Pancreas (tissue), 10 donors: ENCODE measurements around the gene BAD. TPM values are rescaled to one million over a fixed set of nuclear protein-coding genes. Genes with fewer than 3 reads are reported as not detected.

Source experiments
- ATAC-seq, 4 donors: fragments of 200-7000 bp; cut with Tn5 transposase; one replicate each; pipeline versions ENCODE4 v1.8.0 to v1.9.1; 2020; ENCODE audit warnings: mild to moderate bottlenecking in 4 of 4, moderate library complexity in 4 of 4
- DNase-seq, 6 donors: peaks; one replicate each; pipeline ENCODE4 v3.0.0-alpha.2; 2020
- FAIRE-seq: peaks from 2 replicates; lab custom pipeline; 2012; peaks lifted over from hg19 to GRCh38; lab: Jason Lieb, UNC
- H3K27ac ChIP-seq, 4 donors: fragments of 200-600 bp; sonication (generic); 1 replicate in 3 of 4; 2 replicates in 1 of 4; pipeline versions ENCODE4 v1.5.0 to v1.8.0; 2020
- H3K27me3 ChIP-seq, 4 donors: fragments of 200-600 bp; one replicate each; pipeline ENCODE4 v1.8.0; 2021
- H3K36me3 ChIP-seq, 3 donors: fragments of 200-600 bp; sonication (generic) in 1 of 3; one replicate each; pipeline versions ENCODE4 v1.5.0 to v1.8.0; 2020 to 2021
- H3K4me1 ChIP-seq, 3 donors: fragments of 200-600 bp; one replicate each; pipeline ENCODE4 v1.8.0; 2021
- H3K4me3 ChIP-seq, 4 donors: fragments of 200-600 bp; sonication (generic) in 2 of 4; one replicate each; pipeline versions ENCODE4 v1.5.0 to v1.8.0; 2020 to 2021
- H3K9me3 ChIP-seq, 4 donors: fragments of 200-600 bp; one replicate each; pipeline ENCODE4 v1.8.0; 2021
- CTCF ChIP-seq, 4 donors: fragments of 200-600 bp; sonication (generic) in 3 of 4; IDR thresholded peaks; one replicate each; pipeline versions ENCODE4 v1.5.0 to v1.8.0; 2021; ENCODE audit warnings: antibody characterized with exemption in 4 of 4
- WGBS, 2 donors: extraction: QIAGEN DNeasy Blood & Tissue Kit; methylation state at CpG; one replicate each; pipeline ENCODE4 v1.1.7; 2013; 5-methylcytosine and 5-hydroxymethylcytosine counted together
- intact Hi-C, 3 donors: fragments of 100-400 bp; cut with DNase I; formaldehyde crosslinking; loops; one replicate each; pipeline versions ENCODE4 v1.11.1 to v1.14.2; 2022
- polyA plus RNA-seq, 2 donors: library from polyadenylated mRNA; stranded (reverse); fragments of 200-250 nt; gene quantifications; one replicate each; pipeline ENCODE4 v1.2.3, GENCODE V29; 2013
- total RNA-seq, 6 donors: library from RNA; stranded (reverse); fragmentation: NEBNext Ultra II Directional in 4 of 6; extraction: Animal tissue kit (Norgen Biotek cat#: 25700) in 4 of 6; gene quantifications; one replicate each; pipeline versions ENCODE4 v1.2.1 to v1.2.4, GENCODE V29; 2021 to 2023
- donor health status: healthy with polysubstance abuse.
- donor health status: DM: no; HTN: no; CAD: no; lungs with moderate emphysema.
- donor health status: DM: no; HTN: no; CAD: no.
- donor health status: control.
- donor health status: control.
- donor health status: Bipolar disorder and iron deficiency.
- donor health status: DM: yes; HTN: yes; CAD: no.
- donor health status: DM: no; HTN: no; CAD: no.
- donor health status: DM: no; HTN: no; CAD: no.
- donor health status: DM: yes; HTN: yes; CAD: no.

The BAD gene
- total and polyA plus RNA-seq, 8 donors, result 21.5 to 66.3 (median 24.5) TPM

GRCh38 chr11:64298966-64299846 is 14.7 kb upstream of the BAD start:
- 3% methylated on average over 49 to 60 of the region's 60 CpGs for WGBS, 2 donors
- intact Hi-C loops, result loop anchor here in 2 of 3 donors (10.0 kb wide), 2 partner anchors 94 to 304 kb away; partner anchors contain the start of gene FERMT3 (in 1 of the 2)

GRCh38 chr11:64297699-64298358 is 13.4 kb upstream of the BAD start:
- Histone ChIP-seq H3K4me1 (peaks cover 10 to 21% (median 11%) of the 10 kb centered on the region in 3 donors), H3K4me3 (no peak overlapping the region), H3K27ac (no peak overlapping the region), H3K9me3 (no peaks in the 10 kb centered on the region), H3K36me3 (no peaks in the 10 kb centered on the region), H3K27me3 (peaks cover 0 to 21% (median 11%) of the 10 kb centered on the region in 4 donors)
- DNase-seq (peak in 2 of 6 donors; percentile 61 to 80), FAIRE-seq (no peak), ATAC-seq (no peak)
- intact Hi-C loops, result loop anchor here in 2 of 3 donors (10.0 kb wide), 2 partner anchors 93 to 303 kb away; partner anchors contain the start of gene FERMT3 (in 1 of the 2)
- no peak for TF ChIP-seq CTCF (IDR thresholded peaks at IDR 0.05)
- WGBS, 2 donors, result 46 to 55% methylated on average over 18 of the region's 18 CpGs

More at GRCh38 chr11:64298966-64299846, 14.7 kb upstream of the BAD start:
- Histone ChIP-seq H3K36me3 (no peaks in the 10 kb centered on the region), H3K27ac (no peak overlapping the region), H3K9me3 (no peaks in the 10 kb centered on the region), H3K4me3 (peak overlapping the region; percentile 14 to 46 (median 30)), H3K4me1 (peaks cover 10 to 24% (median 11%) of the 10 kb centered on the region in 3 donors), H3K27me3 (peaks cover 0 to 21% (median 9%) of the 10 kb centered on the region in 4 donors)
- DNase-seq, result peak; percentile 59 to 89 (median 72)
- no peak for TF ChIP-seq CTCF (IDR thresholded peaks at IDR 0.05)
- ATAC-seq, result peak; percentile 46 to 65 (median 56)
- no peak for FAIRE-seq

- Histone ChIP-seq H3K27ac (no peak overlapping the region), H3K4me3 (no peak overlapping the region), H3K4me1 (peaks cover 11 to 25% (median 13%) of the 10 kb centered on the region in 3 donors), H3K36me3 (no peaks in the 10 kb centered on the region), H3K27me3 (peaks cover 0 to 23% (median 13%) of the 10 kb centered on the region in 4 donors), H3K9me3 (no peaks in the 10 kb centered on the region)
- ATAC-seq (no peak), DNase-seq (no peak), FAIRE-seq (no peak)
- WGBS, 2 donors, result 22 to 27% methylated on average over 27 to 34 of the region's 34 CpGs
- intact Hi-C loops, result loop anchor here in 2 of 3 donors (10.0 kb wide), 2 partner anchors 92 to 302 kb away; partner anchors contain the start of gene FERMT3 (in 1 of the 2)
- no peak for TF ChIP-seq CTCF (IDR thresholded peaks at IDR 0.05)
These were observed 12.6 kb upstream of the BAD start for GRCh38 chr11:64296830-64297698.

- no peak for FAIRE-seq
- Histone ChIP-seq H3K4me3 (no peak overlapping the region), H3K27me3 (peaks cover 0 to 23% (median 13%) of the 10 kb centered on the region in 4 donors), H3K4me1 (peaks cover 11 to 32% (median 18%) of the 10 kb centered on the region in 3 donors), H3K9me3 (no peaks in the 10 kb centered on the region), H3K36me3 (no peaks in the 10 kb centered on the region), H3K27ac (no peak overlapping the region)
- no peak for ATAC-seq
- 45 to 61% methylated on average over 1 of the region's 1 CpG for WGBS, 2 donors
- no peak for TF ChIP-seq CTCF (IDR thresholded peaks at IDR 0.05)
- intact Hi-C loops, result loop anchor here in 2 of 3 donors (10.0 kb wide), 2 partner anchors 91 to 301 kb away; partner anchors contain the start of gene FERMT3 (in 1 of the 2)
- no peak for DNase-seq
These were observed 11.8 kb upstream of the BAD start for GRCh38 chr11:64296236-64296635.
